Measurements from ENCODE around the gene ANKRD55. TPM values are rescaled to one million over a fixed set of nuclear protein-coding genes. Genes with fewer than 3 reads are reported as not detected.
A peak's percentile ranks its signal among the peaks of the same experiment; 100 is the strongest.

The ANKRD55 gene
- total RNA-seq, 1 donor from 2014 or later = 0.74 TPM

DNA sequence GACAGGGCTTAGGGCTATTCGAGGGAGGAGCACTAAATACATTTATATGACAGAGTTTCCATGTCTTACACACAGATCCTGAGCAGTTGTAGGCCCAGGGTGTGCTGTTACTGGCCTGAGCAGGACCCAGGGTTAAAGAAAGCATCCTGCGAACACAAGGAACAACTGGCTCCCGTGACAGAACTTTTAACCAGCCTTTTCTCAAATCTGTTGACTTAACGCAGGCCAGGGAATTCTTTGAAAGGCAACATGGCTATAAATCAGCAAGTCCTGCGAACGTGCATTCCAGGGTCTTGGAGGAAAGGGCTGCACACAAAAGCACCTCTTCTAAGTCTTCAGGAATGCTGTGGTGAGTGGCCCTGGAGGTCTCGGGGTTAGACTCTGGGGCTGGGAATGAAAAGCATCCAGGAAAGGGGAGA is 45.2 kb upstream of the ANKRD55 start:
- Histone ChIP-seq H3K27ac (no peak overlapping the region), H3K27me3 (no peaks in the 10 kb centered on the region), H3K36me3 (no peaks in the 10 kb centered on the region), H3K9me3 (no peaks in the 10 kb centered on the region), H3K4me3 (no peak overlapping the region), H3K4me1 (no peaks in the 10 kb centered on the region)
- peak in 1 of 2 donors; percentile 72 for DNase-seq (ENCODE audit: extremely low spot score in 2 of 2)
- intact Hi-C loops (cut with DNase I) = no loop called here
- TF ChIP-seq, protein P1, sequence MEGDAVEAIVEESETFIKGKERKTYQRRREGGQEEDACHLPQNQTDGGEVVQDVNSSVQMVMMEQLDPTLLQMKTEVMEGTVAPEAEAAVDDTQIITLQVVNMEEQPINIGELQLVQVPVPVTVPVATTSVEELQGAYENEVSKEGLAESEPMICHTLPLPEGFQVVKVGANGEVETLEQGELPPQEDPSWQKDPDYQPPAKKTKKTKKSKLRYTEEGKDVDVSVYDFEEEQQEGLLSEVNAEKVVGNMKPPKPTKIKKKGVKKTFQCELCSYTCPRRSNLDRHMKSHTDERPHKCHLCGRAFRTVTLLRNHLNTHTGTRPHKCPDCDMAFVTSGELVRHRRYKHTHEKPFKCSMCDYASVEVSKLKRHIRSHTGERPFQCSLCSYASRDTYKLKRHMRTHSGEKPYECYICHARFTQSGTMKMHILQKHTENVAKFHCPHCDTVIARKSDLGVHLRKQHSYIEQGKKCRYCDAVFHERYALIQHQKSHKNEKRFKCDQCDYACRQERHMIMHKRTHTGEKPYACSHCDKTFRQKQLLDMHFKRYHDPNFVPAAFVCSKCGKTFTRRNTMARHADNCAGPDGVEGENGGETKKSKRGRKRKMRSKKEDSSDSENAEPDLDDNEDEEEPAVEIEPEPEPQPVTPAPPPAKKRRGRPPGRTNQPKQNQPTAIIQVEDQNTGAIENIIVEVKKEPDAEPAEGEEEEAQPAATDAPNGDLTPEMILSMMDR (IDR thresholded peaks at IDR 0.05) = no peak
- TF ChIP-seq POLR2A (IDR thresholded peaks at IDR 0.05) (no peak), POLR2AphosphoS5 (IDR thresholded peaks at IDR 0.05; ENCODE audit: insufficient read depth in 1 of 2, low read depth in 1 of 2) (no peak)

DNA sequence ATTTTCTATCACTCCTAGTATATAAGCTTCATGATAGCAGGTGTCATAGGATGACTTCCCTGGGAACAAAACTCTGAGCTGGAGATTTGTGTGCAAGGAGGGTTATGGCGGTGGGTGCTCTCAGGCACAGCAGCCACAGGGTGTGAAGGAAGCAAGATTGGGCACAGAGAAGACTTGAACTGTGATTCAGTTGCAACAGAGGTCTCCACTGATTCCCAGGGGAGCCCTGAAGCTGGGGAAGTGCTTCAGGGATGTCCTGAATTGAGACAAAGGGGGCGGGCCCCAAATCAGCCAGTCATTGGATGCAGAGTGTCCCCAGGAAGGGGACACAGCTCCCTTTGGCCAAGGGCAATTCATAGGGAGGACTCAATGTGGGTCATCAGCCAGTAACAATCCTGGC is 44.4 kb upstream of the ANKRD55 start:
- H3K9me3 ChIP-seq = no peaks in the 10 kb centered on the region
- H3K4me3 ChIP-seq = no peak overlapping the region
- no peak overlapping the region for H3K27ac ChIP-seq
- TF ChIP-seq, protein P1 (IDR thresholded peaks at IDR 0.05) = no peak
- no peak for TF ChIP-seq POLR2A (IDR thresholded peaks at IDR 0.05)
- TF ChIP-seq POLR2AphosphoS5 (IDR thresholded peaks at IDR 0.05; ENCODE audit: insufficient read depth in 1 of 2, low read depth in 1 of 2) = no peak
- no peaks in the 10 kb centered on the region for H3K36me3 ChIP-seq
- peak in 1 of 2 donors; percentile 20 for DNase-seq (ENCODE audit: extremely low spot score in 2 of 2)
- intact Hi-C loops (cut with DNase I) = no loop called here
- no peaks in the 10 kb centered on the region for H3K4me1 ChIP-seq
- H3K27me3 ChIP-seq = no peaks in the 10 kb centered on the region

DNA sequence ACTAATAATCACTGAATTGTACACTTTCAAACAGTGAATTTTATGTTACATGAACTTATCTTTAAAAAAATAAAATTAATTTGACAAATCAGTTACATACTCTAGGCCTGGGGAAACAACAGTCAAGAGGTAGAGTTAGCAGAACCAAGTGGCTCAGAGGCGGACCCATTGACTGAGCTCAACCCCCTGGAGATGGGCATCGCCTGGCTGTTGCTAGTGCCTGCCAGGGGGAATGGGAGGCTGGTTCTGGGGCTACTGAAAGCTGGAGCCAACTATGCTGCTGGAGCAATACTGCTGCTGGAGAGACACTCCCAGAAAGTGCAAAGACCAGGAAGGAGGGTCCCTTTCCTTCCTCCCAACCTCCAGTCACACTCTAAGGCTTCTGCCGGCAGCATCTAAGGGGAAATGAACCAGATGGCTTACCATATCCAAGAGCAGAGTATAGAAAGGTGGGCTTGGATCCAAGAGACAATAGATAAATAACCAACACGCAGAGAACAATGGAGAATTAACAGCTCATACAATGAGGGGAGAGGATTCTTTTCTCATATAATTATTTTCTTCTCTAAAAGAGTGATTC is 40.3 kb upstream of the ANKRD55 start:
- DNase-seq (ENCODE audit: extremely low spot score in 2 of 2) = no peak
- Histone ChIP-seq H3K27ac (no peak overlapping the region), H3K4me3 (no peak overlapping the region), H3K9me3 (no peaks in the 10 kb centered on the region), H3K27me3 (no peaks in the 10 kb centered on the region), H3K4me1 (peaks cover 8% of the 10 kb centered on the region), H3K36me3 (no peaks in the 10 kb centered on the region)
- TF ChIP-seq POLR2A (IDR thresholded peaks at IDR 0.05) (no peak), POLR2AphosphoS5 (IDR thresholded peaks at IDR 0.05; ENCODE audit: insufficient read depth in 1 of 2, low read depth in 1 of 2) (no peak)
- TF ChIP-seq, protein P1 (IDR thresholded peaks at IDR 0.05) = no peak
- intact Hi-C loops (cut with DNase I) = no loop called here

DNA sequence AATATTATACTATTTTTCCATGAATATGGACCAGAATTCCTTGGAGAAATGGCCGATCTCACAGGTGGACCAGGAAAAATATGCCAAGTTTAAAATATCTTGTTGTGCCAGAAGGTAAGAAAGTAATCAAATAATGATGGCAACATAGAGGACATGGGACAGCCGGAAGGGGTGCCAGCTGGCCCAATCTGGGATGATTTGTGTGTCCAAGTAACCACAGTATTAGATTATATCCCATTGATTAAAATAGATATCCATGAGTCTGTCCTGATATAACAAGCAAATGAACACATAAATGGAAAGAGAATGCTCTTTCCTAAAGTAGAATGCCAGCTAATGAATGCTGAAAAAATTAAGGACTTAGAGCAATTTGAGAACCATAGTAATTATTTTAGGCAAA is 39.6 kb upstream of the ANKRD55 start:
- no peaks in the 10 kb centered on the region for H3K36me3 ChIP-seq
- TF ChIP-seq POLR2AphosphoS5 (IDR thresholded peaks at IDR 0.05; ENCODE audit: insufficient read depth in 1 of 2, low read depth in 1 of 2) (no peak), POLR2A (IDR thresholded peaks at IDR 0.05) (no peak)
- TF ChIP-seq, protein P1 (IDR thresholded peaks at IDR 0.05) = no peak
- peaks cover 8% of the 10 kb centered on the region for H3K4me1 ChIP-seq
- no peaks in the 10 kb centered on the region for H3K9me3 ChIP-seq
- H3K27me3 ChIP-seq = no peaks in the 10 kb centered on the region
- H3K4me3 ChIP-seq = no peak overlapping the region
- no peak for DNase-seq (ENCODE audit: extremely low spot score in 2 of 2)
- intact Hi-C loops (cut with DNase I) = no loop called here
- H3K27ac ChIP-seq = no peak overlapping the region

DNA sequence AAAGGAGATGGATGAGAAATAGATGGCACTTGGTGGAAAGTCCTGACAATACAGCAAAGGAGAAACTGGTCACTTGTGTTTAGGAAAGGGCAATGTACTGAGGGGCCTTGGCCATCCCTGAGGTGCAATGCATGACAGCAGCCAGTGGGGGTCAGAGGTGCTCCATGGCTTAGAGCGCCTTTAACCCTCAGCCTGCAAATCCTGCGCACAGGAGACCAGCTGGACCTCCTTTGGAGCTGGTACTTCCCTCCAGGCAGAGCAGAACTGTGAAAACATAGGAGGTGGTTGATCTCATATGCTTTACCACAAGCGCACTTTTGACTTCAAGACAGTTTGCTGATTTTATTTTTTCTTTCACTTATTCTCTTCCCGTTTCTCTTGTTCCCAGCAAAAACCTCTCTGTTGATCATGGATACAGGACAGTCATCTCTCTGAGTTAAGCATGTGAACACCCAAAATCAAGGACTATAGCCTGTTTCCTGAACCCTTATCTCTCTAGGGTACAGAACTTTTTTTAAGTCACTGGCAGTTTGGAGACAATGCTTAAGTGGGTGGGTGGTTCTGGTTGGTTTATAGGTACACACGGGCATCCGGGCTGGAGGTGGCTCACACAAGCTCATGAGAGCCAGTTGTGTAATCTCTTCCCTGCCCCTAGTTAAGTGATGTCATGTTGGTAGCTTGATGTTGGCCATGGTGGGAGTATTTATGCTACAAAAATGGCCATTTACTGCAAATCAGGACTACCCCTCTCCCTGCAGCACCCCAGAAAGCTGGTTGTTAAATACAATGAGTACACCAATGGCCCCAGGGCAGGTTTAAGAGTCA is 37.6 kb upstream of the ANKRD55 start:
- no peaks in the 10 kb centered on the region for H3K27me3 ChIP-seq
- no peak for DNase-seq (ENCODE audit: extremely low spot score in 2 of 2)
- H3K36me3 ChIP-seq = no peaks in the 10 kb centered on the region
- TF ChIP-seq, protein P1 (IDR thresholded peaks at IDR 0.05) = peak; percentile 95 to 98 (median 95)
- TF ChIP-seq POLR2AphosphoS5 (IDR thresholded peaks at IDR 0.05; ENCODE audit: insufficient read depth in 1 of 2, low read depth in 1 of 2) (no peak), POLR2A (IDR thresholded peaks at IDR 0.05) (no peak)
- H3K27ac ChIP-seq = no peak overlapping the region
- H3K4me1 ChIP-seq = peaks cover 8% of the 10 kb centered on the region
- intact Hi-C loops (cut with DNase I) = no loop called here
- H3K4me3 ChIP-seq = no peak overlapping the region
- H3K9me3 ChIP-seq = no peaks in the 10 kb centered on the region
